Chondrocyte (in vitro differentiated cells): ENCODE data around the gene TIFAB. TPM values are rescaled to one million over a fixed set of nuclear protein-coding genes. Genes with fewer than 3 reads are reported as not detected.

Experiments
- DNase-seq: peaks from one replicate; pipeline ENCODE4 v3.0.0; 2021; ENCODE audit warnings: mixed read lengths, low spot score
- H3K27ac Mint-ChIP-seq: one replicate; pipeline ENCODE4 v1.8.0; 2021; ENCODE audit warnings: mild to moderate bottlenecking, moderate library complexity, mixed read lengths; ENCODE audit not compliant: unreplicated experiment
- H3K27me3 Mint-ChIP-seq: 2 replicates; pipeline ENCODE4 v1.8.0; 2021; ENCODE audit warnings: low read depth, mixed read lengths
- H3K36me3 Mint-ChIP-seq: 2 replicates; pipeline ENCODE4 v1.8.0; 2021; ENCODE audit warnings: low read depth, mixed read lengths
- H3K4me1 Mint-ChIP-seq: 2 replicates; pipeline ENCODE4 v1.8.0; 2021; ENCODE audit warnings: low read depth, mild to moderate bottlenecking, mixed read lengths
- H3K4me3 Mint-ChIP-seq: one replicate; pipeline ENCODE4 v1.8.0; 2021; ENCODE audit warnings: mild to moderate bottlenecking, moderate library complexity, mixed read lengths; ENCODE audit not compliant: unreplicated experiment
- H3K9me3 Mint-ChIP-seq: 2 replicates; pipeline ENCODE4 v1.8.0; 2021; ENCODE audit warnings: low read depth, mixed read lengths
- CTCF ChIP-seq: fragments of 200-600 bp; sonication (generic); IDR thresholded peaks from 2 replicates; pipeline ENCODE4 v1.5.0; 2021; ENCODE audit warnings: antibody characterized with exemption, mild to moderate bottlenecking, moderate library complexity
- total RNA-seq: library from RNA; stranded (reverse); gene quantifications from 3 replicates; pipeline ENCODE4 v1.2.1, GENCODE V29; 2021

TIFAB gene
- total RNA-seq, 1 donor from 2014 or later = not detected

DNA sequence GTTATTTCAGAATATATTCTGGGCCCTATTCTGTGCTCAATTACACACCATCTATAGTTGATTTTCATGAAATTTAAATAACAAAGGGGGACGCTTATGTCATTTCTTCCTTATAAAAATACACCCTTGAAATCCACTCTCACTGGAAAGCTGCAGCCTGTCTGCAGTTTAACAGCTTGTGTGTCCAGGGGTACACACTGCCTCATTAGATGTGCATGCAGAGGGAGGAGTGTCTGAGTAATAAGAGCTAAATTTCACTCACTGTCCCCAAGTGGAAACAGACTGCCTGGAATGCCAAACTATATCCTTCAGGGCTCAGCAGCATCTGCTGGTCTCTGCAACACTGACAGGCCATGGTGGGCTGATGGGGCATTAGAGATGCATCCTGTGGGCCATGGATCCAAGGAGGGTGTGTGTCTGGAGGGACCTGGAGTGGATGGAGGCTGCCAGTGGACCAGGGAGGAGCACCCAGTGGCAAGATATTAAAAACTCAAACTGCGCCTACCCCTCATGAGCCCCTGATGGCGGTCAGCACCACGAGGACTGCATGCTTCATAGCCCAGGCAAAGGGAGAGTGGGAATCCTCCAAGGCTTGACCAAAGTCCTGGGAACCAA lies 15.8 kb upstream of the TIFAB start:
- Mint-ChIP-seq H3K9me3 (no peaks in the 10 kb centered on the region), H3K27ac (no peak overlapping the region), H3K36me3 (no peaks in the 10 kb centered on the region), H3K4me3 (no peak overlapping the region), H3K27me3 (peaks cover 75% of the 10 kb centered on the region), H3K4me1 (peaks cover 7% of the 10 kb centered on the region)
- peak; percentile 68 for DNase-seq
- TF ChIP-seq CTCF = no peak

DNA sequence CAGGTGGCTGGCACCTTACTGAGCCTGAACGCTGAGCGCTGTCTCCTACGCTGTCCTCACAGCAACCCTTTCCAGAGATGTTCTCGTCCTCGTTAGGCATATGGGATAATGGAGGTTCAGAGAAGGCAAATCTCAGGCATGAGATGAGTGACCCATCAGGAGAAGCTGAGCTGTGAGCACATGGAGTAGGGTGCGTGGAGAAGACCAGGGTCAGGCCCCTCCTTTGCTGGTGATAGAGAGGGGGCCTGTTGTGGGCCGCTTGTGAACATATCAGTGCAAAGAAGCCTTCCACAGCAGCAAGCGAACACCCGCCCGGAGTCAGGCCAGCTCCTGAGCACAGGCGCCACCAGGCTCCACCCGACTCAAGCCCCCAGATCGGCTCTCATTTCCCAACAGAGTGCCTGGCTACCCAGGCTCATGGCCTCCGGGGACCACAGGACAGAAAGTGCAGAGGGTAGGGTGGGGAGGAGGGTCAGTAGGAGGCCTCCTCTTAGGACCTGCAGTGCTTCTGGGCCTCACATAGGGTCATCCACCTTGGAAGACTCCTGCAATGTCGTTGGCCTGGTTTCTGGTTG lies 15.0 kb upstream of the TIFAB start:
- no peak overlapping the region for H3K27ac Mint-ChIP-seq
- peaks cover 7% of the 10 kb centered on the region for H3K4me1 Mint-ChIP-seq
- H3K9me3 Mint-ChIP-seq = no peaks in the 10 kb centered on the region
- no peak for TF ChIP-seq CTCF
- H3K4me3 Mint-ChIP-seq = no peak overlapping the region
- peak; percentile 60 for DNase-seq
- no peaks in the 10 kb centered on the region for H3K36me3 Mint-ChIP-seq
- H3K27me3 Mint-ChIP-seq = peaks cover 79% of the 10 kb centered on the region

DNA sequence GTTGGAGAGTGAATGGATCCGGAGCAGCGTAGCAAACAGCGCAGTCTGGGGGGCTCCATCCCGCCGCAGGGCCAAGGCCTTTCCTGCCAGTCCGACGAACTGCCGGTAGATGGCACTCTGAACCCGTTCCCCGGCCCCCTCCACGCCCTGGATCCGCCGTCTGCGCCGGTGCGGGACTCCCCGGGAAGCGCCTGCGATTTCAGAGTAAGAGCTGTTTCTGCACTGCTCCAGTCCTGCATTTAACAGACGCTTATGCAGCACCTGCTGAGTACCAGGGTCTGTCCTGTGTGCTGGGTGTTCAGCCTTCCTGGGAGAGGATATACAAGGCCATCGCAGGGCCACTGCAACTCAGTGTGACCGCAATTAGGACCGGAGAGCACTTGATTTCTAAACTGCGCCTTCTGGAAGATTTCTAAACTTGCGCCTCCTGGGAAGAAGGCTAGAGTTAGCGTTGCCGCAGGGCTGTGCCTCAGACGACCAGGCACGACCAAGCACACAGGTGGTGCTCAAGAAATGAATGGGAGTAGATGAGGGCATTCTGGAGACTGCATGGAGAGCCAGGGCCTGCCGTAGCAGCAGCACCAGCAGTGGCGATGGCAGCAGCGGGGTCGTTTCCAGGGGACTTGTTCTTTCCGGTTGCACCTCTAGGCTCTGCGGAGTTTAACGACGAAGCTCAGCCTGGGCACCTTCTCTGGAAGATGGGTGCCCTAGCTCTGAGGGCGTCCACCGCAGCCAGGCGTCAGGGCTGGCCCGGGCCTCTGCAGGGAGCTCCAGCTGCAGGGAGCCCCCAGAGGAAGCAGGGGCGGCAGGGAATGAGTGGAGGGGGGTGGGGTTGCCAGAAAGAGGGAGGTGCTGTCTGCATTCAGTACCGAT lies 14.3 kb upstream of the TIFAB start:
- no peaks in the 10 kb centered on the region for H3K36me3 Mint-ChIP-seq
- peak overlapping the region; percentile 61 for H3K4me3 Mint-ChIP-seq
- peaks cover 75% of the 10 kb centered on the region for H3K27me3 Mint-ChIP-seq
- H3K9me3 Mint-ChIP-seq = no peaks in the 10 kb centered on the region
- peaks cover 7% of the 10 kb centered on the region for H3K4me1 Mint-ChIP-seq
- peak; percentile 97 for TF ChIP-seq CTCF
- DNase-seq = peak; percentile 92
- no peak overlapping the region for H3K27ac Mint-ChIP-seq

- H3K4me3 Mint-ChIP-seq = no peak overlapping the region
- H3K27ac Mint-ChIP-seq = no peak overlapping the region
- DNase-seq = peak; percentile 56
- H3K36me3 Mint-ChIP-seq = no peaks in the 10 kb centered on the region
- peaks cover 74% of the 10 kb centered on the region for H3K27me3 Mint-ChIP-seq
- H3K4me1 Mint-ChIP-seq = peaks cover 7% of the 10 kb centered on the region
- H3K9me3 Mint-ChIP-seq = no peaks in the 10 kb centered on the region
- no peak for TF ChIP-seq CTCF
Observed at GRCh38 chr5:135465391-135466122, 13.4 kb upstream of the TIFAB start.

- H3K27ac Mint-ChIP-seq = no peak overlapping the region
- no peak overlapping the region for H3K4me3 Mint-ChIP-seq
- peaks cover 1% of the 10 kb centered on the region for H3K36me3 Mint-ChIP-seq
- peak; percentile 79 for TF ChIP-seq CTCF
- peaks cover 58% of the 10 kb centered on the region for H3K27me3 Mint-ChIP-seq
- DNase-seq = peak; percentile 19
- peaks cover 15% of the 10 kb centered on the region for H3K4me1 Mint-ChIP-seq
- no peaks in the 10 kb centered on the region for H3K9me3 Mint-ChIP-seq
Observed at GRCh38 chr5:135462304-135462703, 10.2 kb upstream of the TIFAB start.
